NCI-H2196 treated with DMSO at 0.1 percent for 48 hours (cell line): Measurements from ENCODE around the gene LAMP2.

ENCODE experiments used
- DNase-seq: peaks from one replicate; lab custom pipeline; 2025; ENCODE audit not compliant: unreplicated experiment; lab: John Stamatoyannopoulos, UW

Gene LAMP2

DNA sequence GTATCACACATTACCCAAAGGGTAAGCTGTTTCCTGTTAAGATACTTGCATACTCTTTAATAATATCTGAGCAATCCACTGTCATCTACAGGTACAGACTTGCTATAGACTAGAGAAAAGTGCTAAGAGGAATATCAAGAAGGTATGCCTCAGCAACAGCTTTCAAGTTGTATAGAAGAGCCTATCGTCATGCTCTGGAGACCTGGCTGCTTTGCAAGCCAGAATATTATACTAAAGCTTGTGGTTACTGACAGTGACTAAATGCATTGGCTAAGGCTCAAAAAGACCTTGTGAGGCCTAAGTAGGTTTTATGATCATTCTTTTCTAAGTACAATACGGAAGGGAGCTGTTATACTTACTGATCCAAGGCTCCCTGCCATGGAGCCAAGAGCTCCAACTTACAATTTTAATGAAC lies 11.3 kb downstream of the LAMP2 start:
- DNase-seq = no peak

GRCh38 chrX:120456973-120457372 lies 12.1 kb downstream of the LAMP2 start:
- DNase-seq = no peak

DNA sequence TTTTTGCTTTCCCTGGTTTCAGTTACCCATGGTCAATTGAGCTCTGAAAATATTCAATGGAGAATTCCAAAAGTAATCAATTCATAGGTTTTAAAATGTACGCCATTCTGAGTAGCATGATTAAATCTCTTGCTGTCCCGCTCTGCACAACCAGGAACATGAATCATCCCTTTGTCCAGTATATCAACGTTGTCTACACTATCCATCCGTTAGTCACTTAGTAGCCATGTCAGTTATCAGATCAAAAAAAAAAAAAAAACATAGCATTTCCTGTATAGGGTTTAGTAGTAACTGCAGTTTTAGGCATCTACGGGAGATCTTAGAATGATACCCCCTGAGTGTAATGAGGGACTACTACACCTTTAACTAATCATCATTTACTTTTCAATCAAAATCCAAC lies 15.1 kb downstream of the LAMP2 start:
- no peak for DNase-seq

DNA sequence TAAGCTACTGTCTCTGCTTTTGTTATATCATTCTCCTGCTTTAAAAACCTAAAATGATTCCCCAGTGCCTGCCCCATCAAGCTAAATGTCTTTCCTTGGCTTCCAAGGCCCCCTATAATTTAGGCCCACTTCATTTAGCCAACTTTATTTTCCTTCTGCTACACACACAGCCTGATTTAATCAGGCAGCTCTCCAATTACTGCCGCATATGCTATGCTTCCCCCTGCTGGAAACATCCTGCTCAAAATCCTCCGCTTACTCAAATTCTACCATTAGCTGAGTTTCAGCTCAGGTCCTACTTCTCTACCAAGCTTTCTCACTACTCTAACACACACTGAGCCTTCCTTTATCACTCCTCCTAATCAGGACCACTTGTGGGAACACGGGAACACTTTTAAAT lies 17.0 kb downstream of the LAMP2 start:
- no peak for DNase-seq

GRCh38 chrX:120450163-120450562 lies 18.9 kb downstream of the LAMP2 start:
- no peak for DNase-seq

DNA sequence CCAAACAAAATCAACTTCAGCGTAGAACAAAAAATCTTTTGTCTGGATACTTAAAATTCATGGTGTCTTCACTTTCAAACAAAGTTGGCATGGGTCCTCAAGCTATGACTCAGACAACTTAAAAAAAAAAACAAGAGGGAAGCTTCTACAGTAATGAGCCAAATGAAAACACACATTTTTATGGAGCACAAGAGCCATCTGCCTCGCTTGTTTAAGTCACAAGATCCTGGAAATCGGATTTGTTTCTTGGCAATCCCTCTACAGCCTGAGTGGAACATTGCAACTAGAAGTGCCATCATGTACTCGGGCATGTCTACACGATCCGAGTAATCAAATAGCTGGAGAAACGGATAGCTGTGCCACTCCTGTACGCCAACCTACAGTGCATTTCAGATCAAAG lies 22.6 kb downstream of the LAMP2 start:
- peak; percentile 5 for DNase-seq

GRCh38 chrX:120439921-120440320 lies 29.2 kb downstream of the LAMP2 start:
- no peak for DNase-seq

DNA sequence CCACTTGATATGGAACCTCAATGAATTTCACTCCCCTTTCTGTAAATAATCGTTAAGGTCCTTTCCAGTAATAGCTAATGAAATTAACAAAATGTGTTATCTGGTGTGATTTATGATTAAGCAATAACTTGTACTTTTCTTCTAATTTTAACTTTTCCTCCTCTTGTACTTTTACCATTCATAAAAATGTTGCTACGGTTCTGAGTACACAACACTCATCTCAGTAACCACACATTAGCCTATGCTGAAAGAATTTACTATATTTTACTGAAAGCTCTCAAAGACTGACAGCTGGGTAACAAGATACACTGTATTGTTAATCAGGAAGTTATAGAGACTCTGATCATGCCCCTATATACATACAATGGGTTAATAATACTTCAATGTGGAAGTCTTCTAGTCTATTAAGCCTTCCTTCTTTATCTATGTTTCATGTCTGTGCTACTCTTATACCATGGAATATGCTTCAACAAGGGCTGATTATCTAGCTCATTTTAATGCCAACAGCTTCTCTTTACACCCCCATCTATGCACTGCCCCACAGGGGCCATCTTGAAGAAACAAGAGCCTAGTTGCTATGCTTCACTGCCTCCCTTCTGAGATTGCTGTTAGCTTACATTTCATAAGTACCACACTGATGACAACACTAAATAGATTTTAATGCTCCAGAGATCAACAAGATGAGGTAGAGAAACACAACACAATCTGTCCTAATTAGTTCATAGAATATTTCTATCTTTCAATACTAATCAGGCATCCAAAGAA lies 39.1 kb downstream of the LAMP2 start:
- DNase-seq = no peak

- DNase-seq = no peak
Observed at GRCh38 chrX:120428309-120428708, 40.8 kb downstream of the LAMP2 start.

DNA sequence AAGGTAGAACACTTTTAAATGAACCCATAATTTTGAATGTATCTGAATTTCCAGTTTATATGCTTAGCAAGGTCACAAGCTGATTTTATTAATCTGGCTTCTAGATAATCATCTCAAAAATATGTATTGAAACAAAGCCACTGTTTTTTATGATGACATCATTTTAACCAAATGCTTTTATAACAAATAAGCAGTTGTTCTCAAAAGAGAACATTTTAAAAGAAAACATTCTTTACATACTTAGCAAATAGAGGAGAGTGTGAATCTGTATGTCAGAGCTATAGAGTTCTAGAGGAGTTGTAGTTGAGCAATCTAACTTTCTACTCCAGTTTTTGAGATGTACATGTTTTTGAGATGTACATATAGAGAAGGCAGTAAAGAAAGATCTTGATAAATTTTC lies 42.5 kb downstream of the LAMP2 start:
- DNase-seq = no peak

GRCh38 chrX:120419463-120419862 lies 49.6 kb downstream of the LAMP2 start:
- no peak for DNase-seq

- DNase-seq = no peak
Observed at GRCh38 chrX:120408168-120408567, 60.9 kb downstream of the LAMP2 start.

- DNase-seq = no peak
Observed at GRCh38 chrX:120406638-120407037, 62.5 kb downstream of the LAMP2 start.

GRCh38 chrX:120402369-120402768 lies 66.7 kb downstream of the LAMP2 start:
- no peak for DNase-seq

- DNase-seq = no peak
Observed at GRCh38 chrX:120401301-120401700, 67.8 kb downstream of the LAMP2 start.

GRCh38 chrX:120380699-120381098 lies 88.4 kb downstream of the LAMP2 start:
- DNase-seq = no peak

DNA sequence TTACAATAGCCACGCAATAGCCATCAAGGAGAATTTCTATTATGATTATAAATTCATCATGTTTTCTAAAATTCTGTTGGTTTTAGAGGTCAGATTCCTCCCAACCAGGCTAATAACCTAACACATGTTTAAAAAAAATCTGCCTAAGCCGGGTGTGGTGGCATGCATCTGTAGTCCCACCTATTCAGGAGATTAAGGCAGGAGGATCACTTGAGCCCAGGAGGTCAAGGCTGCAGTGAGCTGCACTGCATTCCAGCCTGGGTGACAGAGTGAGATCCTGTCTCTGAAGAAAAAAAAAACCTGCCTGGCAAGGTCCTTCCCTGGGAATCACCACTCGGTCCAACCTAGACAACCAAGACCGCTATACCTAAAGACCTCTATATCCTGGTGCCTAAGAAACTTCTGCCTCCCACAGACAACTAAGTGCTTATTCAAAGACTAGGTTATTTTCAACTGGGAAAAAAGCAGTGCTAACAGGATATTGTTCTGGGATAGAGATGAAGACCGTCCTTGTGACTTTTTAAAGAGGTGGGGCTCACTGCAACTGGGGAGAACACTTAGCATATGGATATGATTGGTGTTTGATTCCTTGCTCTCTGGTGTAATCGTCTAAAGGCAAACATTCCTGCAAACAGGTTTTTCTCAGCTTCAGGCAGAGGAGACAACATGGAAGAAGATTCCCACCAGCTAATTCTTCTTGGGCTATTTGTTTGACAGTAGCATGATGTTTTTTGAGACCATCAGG lies 89.0 kb downstream of the LAMP2 start:
- DNase-seq = no peak

- DNase-seq = no peak
Observed at GRCh38 chrX:120378570-120378969, 90.5 kb downstream of the LAMP2 start.
